AG10803 (cell line): ENCODE data around the gene TMEM165.

Experiments
- DNase-seq: peaks from one replicate; pipeline ENCODE4 v3.0.0; 2010; ENCODE audit warnings: low read depth
- H3K4me3 ChIP-seq: 2 replicates; pipeline ENCODE4 v1.5.1; 2011; ENCODE audit warnings: mild to moderate bottlenecking, low read length, control low read depth
- CTCF ChIP-seq: conservative IDR thresholded peaks from 2 replicates; pipeline ENCODE4 v1.5.1; 2011; ENCODE audit warnings: mild to moderate bottlenecking, low read length, control low read depth, inconsistent platforms

TMEM165 gene

GRCh38 chr4:55406545-55406944, 10.8 kb downstream of the TMEM165 start:
- H3K4me3 ChIP-seq = no peak overlapping the region
- no peak for TF ChIP-seq CTCF
- no peak for DNase-seq

DNA sequence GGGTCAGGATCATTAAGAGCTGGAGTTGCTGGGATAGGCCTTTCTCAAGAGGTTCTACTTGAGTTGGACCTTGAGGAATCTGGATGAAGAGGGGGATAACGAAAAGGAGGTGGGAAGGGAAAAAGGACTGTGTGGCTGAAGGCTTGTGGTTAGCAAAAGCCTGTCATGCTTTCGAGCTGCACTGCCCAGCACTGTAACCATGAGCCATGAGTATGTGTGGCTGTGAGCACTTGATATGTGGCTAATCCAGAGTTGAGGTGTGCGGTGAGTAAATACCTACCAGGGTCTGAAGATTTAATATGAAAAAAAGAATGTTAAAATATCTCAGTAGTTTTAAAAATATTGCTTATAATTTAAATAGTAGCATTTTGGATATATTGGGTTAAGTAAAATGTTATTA, 11.4 kb downstream of the TMEM165 start:
- DNase-seq = no peak
- TF ChIP-seq CTCF = no peak
- H3K4me3 ChIP-seq = no peak overlapping the region

DNA sequence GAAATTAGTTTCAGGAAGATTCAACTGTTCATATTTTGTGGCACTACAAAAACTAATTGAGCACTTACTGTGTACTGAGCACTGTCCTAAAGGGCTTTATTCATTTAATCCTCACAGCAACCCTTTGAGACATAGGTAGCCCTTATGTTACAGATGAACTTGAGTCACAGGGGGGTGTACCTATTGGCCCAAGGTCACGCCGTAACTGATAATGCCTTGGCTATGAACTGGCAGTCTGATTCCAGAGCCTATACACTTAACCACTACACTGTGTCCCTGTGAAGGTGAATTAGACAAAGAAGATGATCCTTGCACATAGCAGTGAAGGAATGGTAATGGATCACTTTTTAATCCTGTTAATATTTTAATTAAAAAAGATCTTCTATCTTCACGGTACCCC, 12.0 kb downstream of the TMEM165 start:
- H3K4me3 ChIP-seq = no peak overlapping the region
- DNase-seq = no peak
- no peak for TF ChIP-seq CTCF

GRCh38 chr4:55409468-55410171, 13.9 kb downstream of the TMEM165 start:
- TF ChIP-seq CTCF = peak; percentile 52
- peak; percentile 51 for DNase-seq
- H3K4me3 ChIP-seq = peak overlapping the region; percentile 3; the same call in 1 of the 2 replicates

- TF ChIP-seq CTCF = no peak
- no peak for DNase-seq
- H3K4me3 ChIP-seq = no peak overlapping the region
Measured at GRCh38 chr4:55410431-55410830, 14.7 kb downstream of the TMEM165 start.

DNA sequence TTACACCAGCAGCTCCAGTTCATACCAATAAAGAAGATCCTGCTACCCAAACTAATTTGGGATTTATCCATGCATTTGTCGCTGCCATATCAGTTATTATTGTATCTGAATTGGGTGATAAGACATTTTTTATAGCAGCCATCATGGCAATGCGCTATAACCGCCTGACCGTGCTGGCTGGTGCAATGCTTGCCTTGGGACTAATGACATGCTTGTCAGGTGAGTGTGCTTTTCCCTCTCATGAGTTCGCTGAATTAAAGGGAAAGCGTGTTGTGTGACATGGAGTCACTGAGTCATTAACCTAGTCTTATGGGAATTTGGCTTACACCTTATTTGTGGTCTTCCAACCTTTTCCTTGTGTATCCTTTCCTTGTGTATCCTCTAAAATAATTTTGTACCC, 15.9 kb downstream of the TMEM165 start:
- TF ChIP-seq CTCF = no peak
- H3K4me3 ChIP-seq = no peak overlapping the region
- DNase-seq = no peak

DNA sequence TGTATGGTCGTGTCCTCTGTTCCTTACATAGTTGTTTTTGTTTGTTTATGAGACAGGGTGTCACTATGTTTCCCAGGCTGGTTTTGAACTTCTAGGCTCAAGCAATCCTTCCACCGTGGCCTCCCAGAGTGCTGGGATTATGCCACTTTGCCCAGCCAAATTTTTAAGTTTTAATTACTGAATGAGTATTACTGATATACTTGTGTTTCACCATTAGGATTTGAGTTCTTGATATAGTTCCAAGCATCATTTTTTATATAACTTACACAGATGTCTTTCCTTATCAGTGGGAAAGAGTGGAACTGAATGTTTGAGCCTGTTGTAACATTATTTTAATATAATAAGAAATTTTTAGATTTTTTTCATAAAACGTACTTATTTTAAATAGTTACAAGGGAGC, 20.4 kb downstream of the TMEM165 start:
- TF ChIP-seq CTCF = no peak
- H3K4me3 ChIP-seq = no peak overlapping the region
- DNase-seq = no peak
